ENCODE measurements around the gene ZNF232.
A peak's percentile ranks its signal among the peaks of the same experiment; 100 is the strongest.
"Not testable (repeated sequence)": the region's sequence is repeated elsewhere in the genome, so short reads cannot be mapped to it uniquely, and the experiment has no call there.

ZNF232 gene

DNA sequence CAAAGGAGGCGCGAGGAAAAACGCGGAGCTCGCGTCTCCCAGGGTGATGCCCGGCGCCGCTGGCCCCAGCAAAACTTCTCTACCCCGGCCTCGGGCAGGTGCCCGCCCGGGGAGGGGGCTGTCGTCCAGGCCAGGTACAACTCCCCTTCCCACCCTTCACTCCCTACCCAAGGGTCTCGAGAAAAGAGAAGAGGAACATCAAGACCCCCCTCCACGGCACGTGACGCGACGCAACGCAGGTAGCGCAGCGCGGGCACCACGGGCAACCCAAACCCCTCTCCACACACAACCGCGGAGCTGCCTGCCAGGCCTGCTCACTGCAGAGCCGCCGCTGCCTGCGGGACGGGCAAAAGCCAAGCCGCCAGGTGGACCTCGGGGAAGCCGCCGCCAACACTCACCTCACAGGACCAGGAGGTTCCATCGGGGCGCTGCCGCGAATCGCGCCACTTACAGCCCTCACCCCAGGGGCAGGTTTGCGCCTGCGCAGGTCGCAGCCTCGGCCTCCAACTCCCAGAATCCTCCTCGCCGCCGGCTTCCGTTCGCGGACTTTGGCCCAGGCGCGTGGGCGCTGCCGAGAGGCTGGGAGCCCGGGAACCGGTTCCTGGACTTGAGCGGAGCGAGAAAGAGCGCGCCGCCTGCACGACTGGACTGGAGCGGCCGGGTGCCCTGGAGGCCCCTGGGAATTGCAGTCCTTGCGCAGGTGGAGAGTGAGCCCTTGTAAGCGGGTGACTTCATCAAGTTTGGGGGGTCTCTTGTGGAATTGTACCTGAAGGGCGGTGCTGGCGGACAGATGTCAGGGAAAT, at the start of gene ZNF232:
Gene ZNF232 (minus strand): TSS at position 477 of the 803 bp plus-strand sequence. CDS start 56 bp downstream, at position 421.
- DNase-seq: peak; percentile 90

DNA sequence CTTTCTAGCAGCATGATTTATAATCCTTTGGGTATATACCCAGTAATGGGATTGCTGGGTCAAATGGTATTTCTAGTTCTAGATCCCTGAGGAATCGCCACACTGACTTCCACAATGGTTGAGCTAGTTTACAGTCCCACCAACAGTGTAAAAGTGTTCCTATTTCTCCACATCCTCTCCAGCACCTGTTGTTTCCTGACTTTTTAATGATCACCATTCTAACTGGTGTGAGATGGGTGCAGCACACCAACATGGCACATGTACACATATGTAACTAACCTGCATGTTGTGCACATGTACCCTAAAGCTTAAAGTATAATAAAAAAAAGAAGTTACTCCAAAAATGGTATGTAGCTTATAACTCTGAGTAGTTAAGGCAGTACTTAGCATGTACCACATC, 49.0 kb upstream of the ZNF232 start:
- not testable (repeated sequence) for DNase-seq

DNA sequence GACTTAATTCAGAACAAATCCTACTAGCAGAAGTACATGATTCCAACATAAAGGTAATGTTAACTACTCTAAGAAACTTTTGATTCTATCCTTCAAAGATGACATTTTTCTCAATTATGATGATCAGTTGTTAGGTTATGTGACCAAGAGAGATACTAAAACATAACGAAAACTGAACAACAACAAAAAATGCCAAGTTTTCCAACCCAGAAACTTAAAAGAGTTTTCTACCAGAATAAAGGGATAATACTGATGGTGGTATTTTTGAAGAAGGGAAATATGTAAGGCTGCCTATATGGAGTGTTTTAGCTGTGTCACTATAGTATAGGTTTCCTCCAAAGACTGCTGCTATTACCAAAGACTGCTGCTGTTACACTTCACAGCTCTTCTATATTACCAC, 34.4 kb upstream of the ZNF232 start:
- not testable (repeated sequence) for DNase-seq

DNA sequence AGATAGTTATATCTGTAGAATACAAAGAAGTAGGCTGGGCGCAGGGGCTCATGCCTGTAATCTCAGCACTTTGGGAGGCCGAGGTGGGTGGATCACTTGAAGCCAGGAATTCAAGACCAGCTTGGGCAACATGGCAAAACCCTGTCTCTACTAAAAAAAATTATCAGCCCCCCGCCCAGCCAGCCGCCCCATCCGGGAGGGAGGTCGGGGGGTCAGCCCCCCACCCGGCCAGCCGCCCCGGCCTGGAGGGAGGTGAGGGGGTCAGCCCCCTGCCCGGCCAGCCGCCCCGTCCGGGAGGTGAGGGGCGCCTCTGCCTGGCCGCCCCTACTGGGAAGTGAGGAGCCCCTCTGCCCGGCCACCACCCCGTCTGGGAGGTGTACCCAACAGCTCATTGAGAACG, 31.2 kb upstream of the ZNF232 start:
- not testable (repeated sequence) for DNase-seq

DNA sequence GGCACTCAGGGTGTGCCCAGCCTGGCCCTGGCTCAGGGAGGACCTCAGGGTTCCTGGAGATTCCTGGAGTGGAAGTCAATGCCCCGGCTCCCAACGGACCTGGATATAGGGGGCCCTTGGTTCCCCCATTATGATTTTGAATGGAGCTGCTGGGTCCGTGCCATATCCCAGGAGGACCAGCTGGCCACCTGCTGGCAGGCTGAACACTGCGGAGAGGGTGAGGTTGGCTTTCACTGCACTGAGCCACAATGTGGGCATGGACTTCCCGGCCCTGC, 27.7 kb upstream of the ZNF232 start:
- DNase-seq: no peak

DNA sequence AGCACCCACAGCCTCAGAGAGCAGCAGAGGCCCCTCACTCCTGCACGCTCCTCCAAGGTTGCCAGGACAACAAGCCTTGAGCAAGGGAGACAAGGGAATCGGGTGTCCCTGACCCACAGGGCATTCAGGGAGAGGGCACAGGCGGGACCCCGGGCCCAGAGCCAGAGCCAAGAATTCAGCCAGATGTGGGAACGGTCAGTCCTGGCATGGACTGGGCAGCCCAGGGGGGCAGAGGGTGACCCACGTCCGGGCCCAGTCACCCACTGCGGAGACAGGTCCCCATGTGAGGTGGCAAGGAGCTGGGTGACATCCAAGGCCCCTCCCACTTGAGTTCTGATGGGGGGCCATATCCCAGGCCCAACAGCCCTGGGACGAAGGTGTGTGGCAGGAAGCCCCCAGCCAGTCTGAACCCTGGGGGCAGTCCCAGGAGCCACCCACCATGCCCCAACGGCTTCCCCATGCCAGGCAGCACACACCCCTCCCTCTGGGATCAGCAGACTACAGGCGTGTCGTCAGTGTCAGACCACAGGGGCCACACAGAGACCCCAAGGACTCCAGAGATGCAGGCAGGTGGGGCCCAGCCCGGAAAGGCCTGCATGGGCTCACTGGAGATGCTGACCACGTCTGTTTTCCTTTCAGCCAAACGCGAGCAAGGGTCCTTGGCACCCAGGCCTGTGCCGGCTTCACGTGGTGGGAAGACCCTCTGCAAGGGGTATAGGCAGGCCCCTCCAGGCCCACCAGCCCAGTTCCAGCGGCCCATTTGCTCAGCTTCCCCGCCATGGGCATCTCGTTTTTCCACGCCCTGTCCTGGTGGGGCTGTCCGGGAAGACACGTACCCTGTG, 27.2 kb upstream of the ZNF232 start:
- no peak for DNase-seq

DNA sequence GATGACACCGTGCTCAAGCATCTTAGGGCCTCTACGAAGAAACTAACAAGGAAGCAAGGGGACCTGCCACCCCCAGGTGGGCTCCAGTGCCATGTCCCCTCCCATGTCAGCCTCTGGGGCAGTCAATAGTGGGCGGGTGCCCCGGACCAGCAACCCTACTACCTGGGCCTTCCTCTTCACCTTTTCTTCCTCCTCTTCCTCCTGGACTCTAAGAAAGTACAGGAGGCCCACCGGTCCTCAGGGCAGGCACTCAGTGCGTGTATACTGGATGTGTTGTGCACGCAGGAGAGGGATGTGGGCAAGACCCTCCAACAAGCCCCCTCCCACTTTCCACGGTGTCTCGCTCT, 26.5 kb upstream of the ZNF232 start:
- not testable (repeated sequence) for DNase-seq

DNA sequence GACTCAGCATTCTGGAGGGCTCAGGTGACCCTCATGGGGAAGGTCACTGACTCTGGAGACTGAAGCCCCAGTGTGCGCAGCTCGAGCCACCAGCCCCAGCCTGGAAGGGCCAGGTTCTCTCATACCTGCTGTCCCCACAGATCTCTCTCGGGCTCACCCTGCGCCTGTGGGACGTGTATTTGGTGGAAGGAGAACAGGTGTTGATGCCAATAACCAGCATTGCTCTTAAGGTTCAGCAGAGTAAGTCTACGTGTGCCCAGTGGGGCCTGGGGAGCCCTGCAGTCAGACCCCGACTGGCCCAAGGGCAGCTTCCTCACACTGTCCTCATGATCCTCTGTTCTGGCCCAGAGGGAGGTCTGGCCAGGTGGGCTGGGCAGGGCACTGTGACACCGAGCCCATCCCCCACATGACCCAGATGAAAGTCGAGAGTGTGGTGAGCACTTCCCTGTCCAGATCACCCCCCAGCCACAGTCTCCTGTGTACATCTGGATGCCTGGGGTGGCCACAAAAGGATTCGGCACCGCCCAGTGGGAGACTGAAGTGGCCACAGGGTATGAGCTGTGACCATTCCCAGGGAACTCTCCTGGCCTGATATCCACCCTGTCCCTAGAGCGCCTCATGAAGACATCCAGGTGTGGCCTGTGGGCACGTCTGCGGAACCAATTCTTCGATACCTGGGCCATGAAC, 26.0 kb upstream of the ZNF232 start:
- DNase-seq: not testable (repeated sequence)

DNA sequence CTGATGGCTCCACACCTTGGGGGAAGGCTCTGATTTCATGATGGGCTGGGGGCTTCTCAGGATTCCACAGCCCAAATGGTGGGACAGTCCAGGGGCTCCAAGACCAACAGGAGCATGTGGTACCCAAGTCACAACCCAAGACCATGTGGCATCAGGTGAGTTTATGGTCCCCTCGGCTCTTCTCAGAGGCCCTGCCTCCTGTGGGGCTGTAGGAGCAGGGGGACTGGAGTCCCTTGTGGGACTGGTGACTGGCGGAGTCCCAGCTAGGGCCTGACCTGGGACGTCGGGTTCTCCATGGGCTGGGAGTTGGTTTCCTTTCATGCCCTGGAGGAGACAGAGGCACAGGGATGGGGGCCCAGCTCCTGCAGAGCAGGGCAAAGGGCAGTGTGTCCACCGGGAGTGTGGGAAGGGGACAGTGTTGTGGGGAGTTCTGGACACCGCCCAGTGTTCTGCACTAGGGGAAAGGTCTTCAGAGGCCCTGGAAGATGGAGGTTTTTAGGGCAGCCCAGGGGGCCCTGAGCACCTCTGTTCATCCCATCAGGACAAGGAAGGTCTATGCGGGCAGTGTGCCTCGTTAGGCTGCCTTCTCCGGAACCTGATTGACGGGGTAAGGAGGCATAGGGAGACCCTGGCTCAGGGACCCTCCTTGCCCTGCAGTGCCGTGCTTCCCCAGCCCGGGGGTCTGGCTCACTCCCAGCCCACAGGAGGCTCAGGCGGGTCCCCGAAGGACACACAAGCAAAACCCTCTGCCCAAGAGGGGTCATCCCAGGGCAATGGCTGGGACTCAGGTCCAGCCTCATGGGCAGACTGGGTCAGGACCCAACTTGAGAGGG, 25.1 kb upstream of the ZNF232 start:
- DNase-seq: not testable (repeated sequence)

DNA sequence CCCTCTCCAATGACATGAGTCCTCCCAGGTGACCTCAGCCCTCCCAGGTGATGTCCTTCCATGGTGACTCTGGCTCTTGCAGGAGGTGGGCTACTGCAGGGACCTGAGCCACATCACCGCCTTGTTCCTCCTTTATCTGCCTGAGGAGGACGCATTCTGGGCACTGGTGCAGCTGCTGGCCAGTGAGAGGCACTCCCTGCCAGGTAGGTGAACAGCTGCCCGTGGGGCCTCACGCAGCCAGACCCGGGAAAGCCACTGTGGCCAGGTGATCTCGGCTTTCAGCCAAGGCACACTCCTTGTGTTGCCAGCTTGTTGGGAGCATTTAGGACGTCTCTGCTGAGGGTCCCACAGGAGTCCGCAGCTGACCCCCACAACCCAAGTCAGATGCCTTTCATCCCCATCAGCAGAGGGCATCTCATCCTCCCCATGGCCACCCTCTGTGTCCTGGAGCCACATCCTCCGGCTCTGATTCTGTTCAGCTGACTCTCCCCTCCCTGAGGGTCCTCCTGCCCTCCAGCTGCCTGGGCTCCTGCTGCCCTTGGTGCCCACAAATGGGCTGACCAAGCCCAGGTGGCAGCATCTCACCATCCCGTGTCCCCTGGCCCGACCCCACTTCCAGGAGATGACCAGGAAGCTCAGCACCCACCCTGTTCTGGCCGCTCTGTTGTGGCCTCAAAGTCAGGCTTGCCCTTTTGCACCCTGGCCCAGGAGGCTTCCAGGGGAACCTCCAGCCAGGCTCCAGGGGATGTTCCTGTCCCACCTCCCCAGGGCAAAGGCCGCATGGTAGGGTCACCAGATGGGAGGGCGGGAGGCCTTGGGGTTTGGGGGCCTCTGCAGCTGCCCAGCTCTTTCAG, 24.3 kb upstream of the ZNF232 start:
- no peak for DNase-seq

DNA sequence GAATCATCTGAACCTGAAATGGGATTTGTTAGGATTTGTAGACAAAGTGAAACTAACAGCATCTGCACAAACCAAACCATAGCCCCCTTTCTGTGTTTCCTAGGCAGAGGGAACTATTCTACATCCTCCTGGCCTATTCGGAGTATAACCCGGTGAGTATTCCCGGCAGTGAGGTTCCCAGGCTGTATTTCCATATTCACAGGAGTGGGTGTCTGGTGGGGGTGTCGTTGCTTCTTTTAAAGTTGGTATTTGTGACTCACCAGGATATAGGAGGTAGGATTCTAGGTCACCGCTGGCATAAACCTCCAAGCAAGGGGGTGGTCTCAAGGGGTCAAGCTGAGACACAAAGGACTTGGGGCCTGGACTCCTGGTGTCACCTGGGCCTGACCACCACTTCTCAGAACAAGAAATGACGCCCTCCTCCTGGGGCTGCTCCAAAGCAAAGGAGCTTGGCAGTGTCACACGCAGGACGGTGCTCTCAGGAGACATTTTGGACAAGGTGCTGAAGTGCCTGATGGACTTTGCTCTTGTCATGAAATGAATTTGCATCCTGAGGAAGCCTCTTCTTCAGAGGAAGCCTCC, 23.5 kb upstream of the ZNF232 start:
- not testable (repeated sequence) for DNase-seq

DNA sequence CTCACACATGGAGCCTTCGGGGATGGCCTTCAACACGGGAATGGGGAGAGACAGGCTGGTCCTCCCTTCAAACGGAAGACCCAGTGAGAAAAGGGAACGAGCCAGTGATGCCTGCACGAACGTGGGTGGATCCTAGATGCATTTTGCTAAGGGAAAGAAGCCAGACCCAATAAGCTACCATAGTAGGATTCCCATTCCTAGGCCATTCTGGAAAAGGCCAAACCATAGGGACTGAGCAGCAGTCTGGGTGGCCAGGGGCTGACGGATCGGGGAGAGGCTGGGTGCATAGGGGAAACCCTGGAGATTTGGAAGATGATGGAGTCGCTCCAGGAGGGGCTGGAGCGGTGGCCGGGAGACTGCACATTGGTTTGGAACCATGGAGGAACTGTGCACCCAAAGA, 22.9 kb upstream of the ZNF232 start:
- not testable (repeated sequence) for DNase-seq

DNA sequence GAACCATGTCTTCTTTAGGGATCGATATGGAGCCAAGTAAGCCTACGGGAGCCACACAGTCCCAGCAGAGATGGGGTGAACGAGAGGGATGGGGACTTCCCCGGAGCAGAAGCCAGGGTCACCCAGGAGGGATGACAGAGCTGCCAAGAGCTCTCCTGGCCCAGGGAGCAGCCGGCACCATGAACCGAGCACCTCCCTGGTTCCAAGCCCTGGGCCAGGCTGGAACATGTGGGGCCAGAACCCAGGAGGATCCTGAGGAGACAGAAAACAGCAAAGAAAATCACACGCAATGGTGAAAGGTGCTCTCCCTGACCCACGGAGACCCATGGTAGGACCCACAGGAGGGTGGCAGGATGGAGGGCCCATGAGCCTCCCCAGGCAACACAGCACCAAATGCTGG, 22.3 kb upstream of the ZNF232 start:
- not testable (repeated sequence) for DNase-seq

DNA sequence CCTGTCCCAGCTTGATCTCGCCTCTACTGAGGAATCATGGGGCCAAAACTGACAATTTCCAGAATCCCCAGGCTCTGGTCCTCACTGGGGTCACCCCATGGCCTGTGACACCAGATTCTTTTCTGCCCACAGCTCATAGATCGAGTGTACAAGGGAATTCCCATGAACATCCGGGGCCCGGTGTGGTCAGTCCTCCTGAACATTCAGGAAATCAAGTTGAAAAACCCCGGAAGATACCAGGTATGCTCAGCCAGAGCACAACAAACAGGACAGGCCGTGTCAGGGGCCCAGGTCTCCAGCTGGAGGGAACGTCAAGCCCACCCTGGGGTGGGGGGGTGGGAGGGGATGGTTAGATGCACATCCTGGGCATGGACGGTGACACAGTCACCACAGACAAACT, 21.6 kb upstream of the ZNF232 start:
- no peak for DNase-seq

DNA sequence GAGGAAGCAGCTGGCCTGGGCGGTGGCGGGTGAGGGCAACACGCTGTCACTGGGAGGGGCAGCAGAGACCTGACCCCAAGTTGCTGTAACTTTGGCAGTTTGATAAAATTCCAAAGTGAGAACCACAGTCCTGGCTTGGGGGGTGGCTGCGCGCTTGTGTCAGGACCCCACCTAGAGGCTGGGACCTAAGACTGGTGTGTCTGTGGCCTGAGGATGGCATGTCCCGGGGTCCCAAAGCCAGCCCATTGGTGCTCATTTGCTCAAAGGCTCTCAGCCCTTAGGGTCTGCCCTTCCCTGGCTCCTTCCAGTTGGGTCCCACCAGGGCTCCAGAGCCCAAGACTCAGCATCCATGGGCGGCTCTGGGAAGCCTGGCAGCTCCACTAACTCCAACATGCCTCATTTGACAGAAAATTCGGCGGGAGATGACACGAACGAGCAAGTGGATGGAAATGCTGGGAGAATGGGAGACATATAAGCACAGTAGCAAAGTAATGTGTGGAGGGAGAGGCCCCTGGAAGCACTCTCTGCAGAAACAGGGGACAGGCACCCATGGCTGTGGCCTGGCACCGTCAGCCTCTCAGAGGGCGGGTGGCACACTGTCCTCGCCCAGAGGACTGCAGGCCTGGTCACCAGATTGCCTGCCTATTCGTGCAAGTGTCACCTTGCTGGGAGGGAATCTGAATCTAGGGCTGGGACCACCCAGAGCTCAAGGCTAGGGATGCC, 21.0 kb upstream of the ZNF232 start:
- DNase-seq: not testable (repeated sequence)

DNA sequence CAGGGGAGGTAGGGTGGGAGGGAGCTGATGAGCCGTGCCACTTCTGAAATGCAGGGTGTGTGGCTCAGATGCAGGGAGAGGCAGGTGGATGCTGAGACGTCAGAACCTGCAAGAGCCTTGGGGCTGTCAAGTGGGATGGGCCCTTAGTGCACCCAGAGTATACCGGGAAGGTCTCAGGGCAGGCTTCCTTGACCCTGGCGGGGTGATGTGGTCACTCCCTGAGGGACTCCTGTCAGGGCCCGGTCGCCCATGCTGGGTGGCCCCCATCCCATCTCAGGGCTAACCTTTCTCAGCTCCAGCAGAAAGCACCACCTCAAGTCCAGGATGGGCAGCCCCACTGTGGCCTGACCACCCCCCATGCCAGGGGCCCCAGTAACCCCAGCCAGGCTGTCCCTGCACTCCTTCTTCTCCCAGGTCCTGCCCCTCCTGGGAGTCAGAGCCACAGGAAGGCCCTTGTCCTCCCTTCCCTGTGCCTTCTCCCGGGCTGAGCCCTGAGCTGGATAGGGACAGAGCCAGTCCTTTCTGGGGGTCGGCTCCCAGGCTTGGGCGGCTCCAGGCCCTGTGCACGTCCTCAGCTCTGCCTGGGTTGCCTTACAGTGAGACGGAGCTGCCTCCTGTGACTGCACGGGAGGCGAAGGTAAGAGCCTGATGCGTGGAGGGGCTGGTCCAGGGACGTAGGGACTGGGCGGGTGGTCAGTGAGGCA, 20.3 kb upstream of the ZNF232 start:
- DNase-seq: not testable (repeated sequence)

DNA sequence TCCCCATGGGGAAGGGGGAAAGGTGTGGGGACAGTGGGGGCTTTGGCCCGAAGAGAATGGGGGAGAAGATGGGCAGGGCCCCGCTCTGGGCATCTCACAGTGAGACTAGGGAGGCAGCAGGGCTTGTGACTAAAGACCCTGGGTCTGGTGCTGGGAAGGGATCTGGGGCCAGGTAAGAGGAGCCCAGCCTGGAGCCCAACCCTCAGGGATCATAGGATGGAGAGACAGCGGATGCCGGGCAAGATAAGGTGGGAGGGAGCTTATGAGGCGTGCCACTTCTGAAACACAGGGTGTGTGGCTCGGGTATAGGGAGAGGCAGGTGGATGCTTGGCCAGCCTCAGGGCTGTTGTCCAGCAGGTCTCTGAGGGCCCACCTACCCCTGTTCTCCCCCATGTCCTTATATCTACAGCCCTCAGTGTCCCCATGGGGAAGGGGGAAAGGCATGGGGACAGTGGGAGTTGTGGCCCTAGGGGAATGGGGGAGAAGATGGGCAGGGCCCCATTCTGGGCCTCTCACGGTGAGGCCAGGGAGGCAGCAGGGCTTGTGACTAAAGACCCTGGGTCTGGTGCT, 19.6 kb upstream of the ZNF232 start:
- no peak for DNase-seq

DNA sequence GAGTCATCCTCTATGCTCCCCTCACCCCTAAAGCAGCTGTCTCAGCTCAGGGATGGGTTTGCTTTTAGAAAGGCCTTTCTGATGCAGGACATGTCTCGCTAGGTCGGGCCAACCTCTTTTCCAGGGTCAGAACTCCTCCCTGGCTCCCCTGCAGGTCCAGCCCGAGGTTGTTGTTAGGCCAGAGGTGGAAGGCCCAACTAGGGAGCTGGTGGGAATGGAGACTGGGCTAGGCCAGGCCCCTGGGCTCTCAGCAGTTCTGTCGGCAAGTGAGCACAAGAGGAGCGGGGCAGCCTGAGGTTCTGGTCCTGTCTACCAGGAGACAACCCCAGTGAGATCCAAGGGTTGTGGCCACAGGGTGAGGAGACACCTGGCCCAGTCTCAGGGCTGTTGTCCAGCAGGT, 19.0 kb upstream of the ZNF232 start:
- DNase-seq: not testable (repeated sequence)

DNA sequence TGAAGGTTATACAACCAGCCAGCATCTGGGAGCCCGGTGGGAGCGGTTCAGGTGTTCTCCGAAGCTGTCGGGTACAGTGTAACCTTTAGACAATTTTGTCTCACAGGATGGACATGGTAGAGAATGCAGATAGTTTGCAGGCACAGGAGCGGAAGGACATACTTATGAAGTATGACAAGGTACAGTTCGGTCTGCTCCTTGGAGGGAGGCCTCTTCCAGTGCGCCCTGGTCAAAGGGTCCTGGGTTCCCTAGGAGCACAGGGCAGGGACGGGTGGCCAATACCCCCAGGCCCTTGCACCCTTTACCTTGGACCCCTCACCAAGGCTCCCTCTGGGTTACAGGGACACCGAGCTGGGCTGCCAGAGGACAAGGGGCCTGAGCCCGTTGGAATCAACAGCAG, 18.6 kb upstream of the ZNF232 start:
- DNase-seq: not testable (repeated sequence)

DNA sequence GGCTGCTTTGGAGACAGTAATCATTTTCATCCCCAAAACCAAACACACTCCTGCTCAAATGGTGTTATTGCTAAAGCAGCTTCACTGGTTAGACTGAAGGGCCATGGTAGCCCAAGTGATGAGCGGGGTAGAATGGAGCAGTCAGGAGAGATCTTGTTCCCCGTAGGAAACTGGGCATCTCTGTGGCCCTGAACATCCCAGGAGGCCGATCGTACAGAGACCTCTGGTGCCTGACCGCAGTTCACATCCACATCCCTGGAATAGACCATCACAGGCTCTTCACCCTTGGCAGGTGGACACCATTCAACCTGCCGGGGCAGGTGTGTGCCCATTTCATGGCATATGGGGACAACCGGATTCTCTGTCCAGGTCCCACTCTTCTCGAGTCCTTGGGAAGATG, 18.1 kb upstream of the ZNF232 start:
- DNase-seq: not testable (repeated sequence)

Data from CD4-positive, alpha-beta T cell treated with Interleukin-15 for 1 hour (primary cell).